ENCODE data around the gene HDAC4. TPM values are rescaled to one million over a fixed set of nuclear protein-coding genes. Genes with fewer than 3 reads are reported as not detected.
"Not testable (repeated sequence)": the region's sequence is repeated elsewhere in the genome, so short reads cannot be mapped to it uniquely, and the experiment has no call there.

The HDAC4 gene
- total and polyA plus RNA-seq, 2 of the 4 experiments (the other 2 are of a cell fraction) = 4.1 to 7.2 TPM

DNA sequence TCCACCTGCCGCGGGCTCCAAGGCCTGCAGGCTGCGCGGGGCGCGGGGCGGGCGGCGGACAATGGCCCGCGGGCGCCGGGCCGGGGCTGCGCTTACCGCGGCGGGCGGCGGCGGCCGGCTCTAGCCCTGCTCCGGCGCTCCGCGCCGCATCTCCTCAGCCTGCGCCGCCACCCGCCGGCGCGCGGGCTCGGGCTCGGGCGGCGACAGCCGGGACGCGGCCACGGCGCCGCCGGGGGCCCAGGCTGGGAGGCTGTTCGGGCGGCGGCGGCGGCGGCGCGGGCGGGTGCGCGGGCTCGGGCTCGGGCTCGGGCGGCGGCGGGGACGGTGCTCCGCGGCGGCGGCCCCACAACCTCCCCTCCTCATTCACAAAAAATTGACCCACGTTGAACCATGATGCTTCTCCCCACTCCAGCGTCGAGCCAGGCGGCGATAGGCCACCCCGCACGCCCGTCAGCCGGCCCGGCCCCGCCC lies at the start of gene HDAC4 (continued):
- TF ChIP-seq, protein P1, sequence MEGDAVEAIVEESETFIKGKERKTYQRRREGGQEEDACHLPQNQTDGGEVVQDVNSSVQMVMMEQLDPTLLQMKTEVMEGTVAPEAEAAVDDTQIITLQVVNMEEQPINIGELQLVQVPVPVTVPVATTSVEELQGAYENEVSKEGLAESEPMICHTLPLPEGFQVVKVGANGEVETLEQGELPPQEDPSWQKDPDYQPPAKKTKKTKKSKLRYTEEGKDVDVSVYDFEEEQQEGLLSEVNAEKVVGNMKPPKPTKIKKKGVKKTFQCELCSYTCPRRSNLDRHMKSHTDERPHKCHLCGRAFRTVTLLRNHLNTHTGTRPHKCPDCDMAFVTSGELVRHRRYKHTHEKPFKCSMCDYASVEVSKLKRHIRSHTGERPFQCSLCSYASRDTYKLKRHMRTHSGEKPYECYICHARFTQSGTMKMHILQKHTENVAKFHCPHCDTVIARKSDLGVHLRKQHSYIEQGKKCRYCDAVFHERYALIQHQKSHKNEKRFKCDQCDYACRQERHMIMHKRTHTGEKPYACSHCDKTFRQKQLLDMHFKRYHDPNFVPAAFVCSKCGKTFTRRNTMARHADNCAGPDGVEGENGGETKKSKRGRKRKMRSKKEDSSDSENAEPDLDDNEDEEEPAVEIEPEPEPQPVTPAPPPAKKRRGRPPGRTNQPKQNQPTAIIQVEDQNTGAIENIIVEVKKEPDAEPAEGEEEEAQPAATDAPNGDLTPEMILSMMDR (conservative IDR thresholded peaks at IDR 0.05; ENCODE audit: low read depth, low read length) = no peak
- TF ChIP-seq POLR2A (IDR thresholded peaks at IDR 0.05; ENCODE audit: low read depth, low read length) = no peak

DNA sequence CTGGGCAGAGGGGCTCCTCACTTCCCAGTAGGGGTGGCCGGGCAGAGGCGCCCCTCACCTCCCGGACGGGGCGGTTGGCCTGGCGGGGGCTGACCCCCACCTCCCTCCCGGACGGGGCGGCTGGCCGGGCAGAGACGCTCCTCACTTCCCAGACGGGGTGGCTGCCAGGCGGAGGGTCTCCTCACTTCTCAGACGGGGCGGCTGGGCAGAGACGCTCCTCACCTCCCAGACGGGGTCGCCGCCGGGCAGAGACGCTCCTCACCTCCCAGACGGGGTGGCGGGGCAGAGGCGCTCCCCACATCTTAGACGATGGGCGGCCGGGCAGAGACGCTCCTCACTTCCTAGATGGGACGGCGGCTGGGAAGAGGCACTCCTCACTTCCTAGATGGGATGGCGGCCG lies 48.6 kb upstream of the HDAC4 start:
- H2BK20ac ChIP-seq (ENCODE audit: low read depth, low read length); H3K9ac ChIP-seq (ENCODE audit: low read depth, low read length); H3K9me3 ChIP-seq (ENCODE audit: control insufficient read depth, insufficient read depth, low read length); H2BK120ac ChIP-seq (ENCODE audit: low read depth, low read length); DNase-seq; H4K91ac ChIP-seq (ENCODE audit: insufficient read depth, low read depth, low read length); H4K20me1 ChIP-seq (ENCODE audit: insufficient read depth, low read length); H2AK9ac ChIP-seq (replicated peaks; ENCODE audit: low read depth, low read length, poor library complexity); ATAC-seq (ENCODE audit: low read depth); H3K4me2 ChIP-seq (ENCODE audit: low read depth, low read length); H3K4ac ChIP-seq (ENCODE audit: low read depth, low read length); H3K9me1 ChIP-seq (ENCODE audit: insufficient read depth, low read length); H3K23ac ChIP-seq (ENCODE audit: low read depth, low read length); H2BK15ac ChIP-seq (ENCODE audit: low read depth, low read length); H3K79me1 ChIP-seq (ENCODE audit: low read depth in 1 of 2, low read length in 2 of 2); BruUV-seq (replicated peaks); H3K36me3 ChIP-seq (ENCODE audit: control insufficient read depth, insufficient read depth, low read length); H3K4me1 ChIP-seq (ENCODE audit: control insufficient read depth, insufficient read depth, low read length); intact Hi-C loops (cut with micrococcal nuclease); H3K56ac ChIP-seq (ENCODE audit: extremely low read depth, insufficient read depth, low read length); H3K27ac ChIP-seq (ENCODE audit: insufficient read depth, low read length); H3K18ac ChIP-seq (ENCODE audit: low read depth, low read length); CTCF ChIA-PET; H3K14ac ChIP-seq (replicated peaks; ENCODE audit: low read depth, low read length); H3K4me3 ChIP-seq (ENCODE audit: insufficient read depth, low read depth, low read length); dilution Hi-C loops (cut with HindIII; ENCODE audit: low sequenced_read_pairs, unreplicated experiment); POLR2A ChIA-PET (ENCODE audit: unreplicated experiment); H4K5ac ChIP-seq (ENCODE audit: low read depth, low read length); H3K27me3 ChIP-seq (ENCODE audit: control insufficient read depth, insufficient read depth, low read length); H4K8ac ChIP-seq (ENCODE audit: low read depth in 2 of 2, low read length in 2 of 2); H2BK5ac ChIP-seq (ENCODE audit: low read depth, low read length, poor library complexity, severe bottlenecking); H2AFZ ChIP-seq (replicated peaks; ENCODE audit: low read length, poor library complexity); in situ Hi-C loops (cut with MboI; ENCODE audit: low sequenced_read_pairs); H2AK5ac ChIP-seq (ENCODE audit: low read depth, low read length): not testable (repeated sequence)
- WGBS, 2 experiments (ENCODE audit: extremely low coverage in 2 of 2, insufficient read length in 1 of 2) = 93% methylated on average over 15 of the region's 32 CpGs; no CpG with 5 or more reads in 1 of the 2 experiments

All from IMR-90 (cell line).